ENCODE data around the gene HEBP2. TPM values are rescaled to one million over a fixed set of nuclear protein-coding genes. Genes with fewer than 3 reads are reported as not detected.
A peak's percentile ranks its signal among the peaks of the same experiment; 100 is the strongest.
"Not testable (repeated sequence)": the region's sequence is repeated elsewhere in the genome, so short reads cannot be mapped to it uniquely, and the experiment has no call there.

Gene HEBP2
- total RNA-seq, 1 donor from 2014 or later: 6.6 TPM

- no peak for DNase-seq
Measured at GRCh38 chr6:138424004-138424904, 20.2 kb downstream of the HEBP2 start.

GRCh38 chr6:138425256-138425655, 21.2 kb downstream of the HEBP2 start:
- DNase-seq: not testable (repeated sequence)

- no peak for DNase-seq
Measured at GRCh38 chr6:138426500-138427123, 22.6 kb downstream of the HEBP2 start.

- DNase-seq: no peak
Measured at GRCh38 chr6:138427701-138428100, 23.7 kb downstream of the HEBP2 start.

GRCh38 chr6:138428944-138429598, 25.0 kb downstream of the HEBP2 start:
- no peak for DNase-seq

GRCh38 chr6:138429761-138430160, 25.7 kb downstream of the HEBP2 start:
- no peak for DNase-seq

GRCh38 chr6:138430361-138431145, 26.5 kb downstream of the HEBP2 start:
- DNase-seq: peak; percentile 73

GRCh38 chr6:138431256-138432062, 27.4 kb downstream of the HEBP2 start:
- no peak for DNase-seq

- DNase-seq: no peak
Measured at GRCh38 chr6:138432063-138432356, 28.0 kb downstream of the HEBP2 start.

GRCh38 chr6:138434096-138434495, 30.1 kb downstream of the HEBP2 start:
- DNase-seq: no peak

GRCh38 chr6:138434925-138435324, 30.9 kb downstream of the HEBP2 start:
- DNase-seq: no peak

- no peak for DNase-seq
Measured at GRCh38 chr6:138439546-138439945, 35.5 kb downstream of the HEBP2 start.

- DNase-seq: no peak
Measured at GRCh38 chr6:138440296-138440695, 36.3 kb downstream of the HEBP2 start.

GRCh38 chr6:138440758-138441357, 36.8 kb downstream of the HEBP2 start:
- no peak for DNase-seq

- DNase-seq: no peak
Measured at GRCh38 chr6:138441965-138442364, 37.9 kb downstream of the HEBP2 start.

- DNase-seq: no peak
Measured at GRCh38 chr6:138442663-138443062, 38.6 kb downstream of the HEBP2 start.

- DNase-seq: no peak
Measured at GRCh38 chr6:138443979-138444378, 40.0 kb downstream of the HEBP2 start.

- DNase-seq: no peak
Measured at GRCh38 chr6:138446821-138447220, 42.8 kb downstream of the HEBP2 start.

GRCh38 chr6:138450445-138450844, 46.4 kb downstream of the HEBP2 start:
- DNase-seq: no peak

- no peak for DNase-seq
Measured at GRCh38 chr6:138451043-138451442, 47.0 kb downstream of the HEBP2 start.

GRCh38 chr6:138454981-138455706, 51.1 kb downstream of the HEBP2 start:
- DNase-seq: no peak
